Right lobe of liver (tissue), 4 donors: ENCODE data around the gene RGS11.

Experiments
- CTCF ChIP-seq, 4 donors: fragments of 200-600 bp in 3 of 4; fragments of 450-650 bp in 1 of 4; IDR thresholded peaks; one replicate each; pipeline versions ENCODE4 v1.5.1 to v1.8.0; 2016 to 2022; ENCODE audit warnings: antibody characterized with exemption in 4 of 4, mild to moderate bottlenecking in 2 of 4
- POLR2A ChIP-seq: fragments of 450-650 bp; IDR thresholded peaks from one replicate; pipeline ENCODE4 v1.6.1; 2017; ENCODE audit warnings: antibody characterized with exemption, mild to moderate bottlenecking
- donor health status: DM: no; HTN: no; CAD: no.
- donor health status: DM: no; HTN: no; CAD: no.
- donor health status: DM: no; HTN: yes; CAD: no.

- no peak for TF ChIP-seq CTCF (IDR thresholded peaks at IDR 0.05)
- TF ChIP-seq POLR2A = no peak
Observed at GRCh38 chr16:317583-317982, 41.8 kb upstream of the RGS11 start.
